Stimulated activated naive CD8-positive, alpha-beta T cell treated with anti-CD3 and anti-CD28 coated beads, Interleukin-15, Interleukin-2, amounts not matched to agents 100 U/mL and 50 U/mL, for 24 hours (primary cell): ENCODE measurements around the gene NYAP1.
"Not testable (repeated sequence)": the region's sequence is repeated elsewhere in the genome, so short reads cannot be mapped to it uniquely, and the experiment has no call there.

Source experiments
- ATAC-seq: fragments of 150-1000 bp; cut with Tn5 transposase; one replicate; pipeline ENCODE4 v1.10.0; 2021
- DNase-seq: peaks from one replicate; pipeline ENCODE4 v3.0.0; 2021

Gene NYAP1

GRCh38 chr7:100483722-100484672 lies at the start of gene NYAP1:
TSS of gene NYAP1 (plus strand) at chr7:100483927. CDS start at chr7:100485312, 1,385 bp downstream.
- peak; percentile 7 for ATAC-seq
- peak; percentile 46 for DNase-seq

DNA sequence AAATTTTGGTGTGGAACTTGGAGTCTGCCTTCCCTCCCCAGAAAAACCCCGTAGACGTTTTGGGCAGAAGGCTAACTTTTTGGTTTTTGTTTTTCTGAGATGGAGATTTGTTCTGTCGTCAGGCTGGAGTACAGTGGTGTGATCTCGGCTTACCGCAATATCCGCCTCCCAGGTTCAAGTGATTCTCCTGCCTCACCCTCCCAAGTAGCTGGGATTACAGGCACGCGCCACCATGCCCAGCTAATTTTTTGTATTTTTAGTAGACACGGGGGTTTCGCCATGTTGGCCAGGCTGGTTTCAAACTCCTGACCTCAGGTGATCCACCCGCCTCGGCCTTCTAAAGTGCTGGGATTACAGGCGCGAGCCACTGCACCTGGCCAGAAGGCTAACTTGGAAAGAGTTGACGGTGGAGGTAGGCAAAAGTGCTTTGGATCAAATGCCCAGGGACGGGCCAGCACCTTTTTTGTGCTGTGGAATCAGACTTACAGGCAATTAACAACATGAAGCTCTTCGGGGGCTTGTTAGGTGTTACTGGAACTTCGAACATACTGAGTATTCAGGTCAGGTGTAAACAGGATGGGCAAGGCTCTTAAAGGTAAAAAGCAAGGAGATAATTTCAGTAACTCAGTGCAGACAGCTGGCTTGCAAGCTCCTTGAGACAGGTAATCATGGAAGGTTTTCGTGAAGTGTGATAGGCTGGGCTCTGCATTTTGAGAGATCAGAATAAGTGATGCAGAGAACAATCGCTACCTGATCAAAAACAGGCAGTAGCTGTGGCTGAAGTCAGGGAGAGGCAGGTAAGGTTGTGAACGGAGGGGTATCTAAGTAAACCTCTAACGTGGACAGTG lies 49.2 kb upstream of the NYAP1 start:
- DNase-seq, result no peak
- ATAC-seq, result no peak

DNA sequence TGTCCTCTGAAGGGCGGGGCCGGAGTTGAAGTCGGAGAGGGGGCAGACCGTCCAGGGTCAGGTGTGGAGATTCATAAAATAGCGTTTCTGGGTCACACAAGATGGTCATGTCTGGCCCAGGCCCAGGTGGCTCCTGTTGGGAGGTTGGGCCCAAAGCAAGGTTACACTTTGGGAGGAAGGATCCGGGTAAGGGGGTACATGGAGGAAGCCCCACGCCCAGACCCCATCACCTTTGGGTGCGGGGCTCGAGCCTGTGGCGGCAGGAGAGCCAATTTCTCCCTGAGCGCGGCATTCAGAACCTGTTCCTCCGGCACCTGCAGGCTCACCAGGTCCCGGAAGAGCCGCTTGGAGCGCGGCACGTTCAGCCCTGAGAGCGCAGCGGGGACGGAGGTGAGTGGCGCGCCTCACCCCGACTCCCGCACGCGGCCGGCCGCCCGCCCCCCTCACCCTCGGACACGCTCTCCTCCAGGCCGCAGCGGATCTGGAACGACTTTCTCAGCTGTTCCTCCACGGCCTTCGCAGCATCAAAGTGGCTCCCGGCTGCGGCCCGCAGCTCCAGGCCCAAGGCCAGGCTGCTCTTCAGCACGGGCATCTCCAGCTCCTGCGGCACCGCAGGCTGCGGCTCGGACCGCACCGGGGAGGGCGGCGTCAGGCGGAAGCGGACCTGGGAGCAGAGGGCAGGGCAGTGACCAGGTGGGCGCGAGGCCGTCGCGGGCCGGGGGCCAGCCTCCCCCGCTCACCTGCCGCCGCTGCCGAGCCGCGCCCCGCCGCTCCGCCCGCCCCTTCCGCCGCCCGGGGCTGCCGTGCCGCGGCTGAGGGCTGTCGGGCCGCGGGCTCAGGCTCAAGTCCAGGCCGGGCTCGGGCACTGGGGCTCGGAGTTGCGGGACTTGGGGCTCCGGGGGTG lies 48.1 kb upstream of the NYAP1 start:
- DNase-seq (peak; percentile 56), ATAC-seq (peak; percentile 24)

DNA sequence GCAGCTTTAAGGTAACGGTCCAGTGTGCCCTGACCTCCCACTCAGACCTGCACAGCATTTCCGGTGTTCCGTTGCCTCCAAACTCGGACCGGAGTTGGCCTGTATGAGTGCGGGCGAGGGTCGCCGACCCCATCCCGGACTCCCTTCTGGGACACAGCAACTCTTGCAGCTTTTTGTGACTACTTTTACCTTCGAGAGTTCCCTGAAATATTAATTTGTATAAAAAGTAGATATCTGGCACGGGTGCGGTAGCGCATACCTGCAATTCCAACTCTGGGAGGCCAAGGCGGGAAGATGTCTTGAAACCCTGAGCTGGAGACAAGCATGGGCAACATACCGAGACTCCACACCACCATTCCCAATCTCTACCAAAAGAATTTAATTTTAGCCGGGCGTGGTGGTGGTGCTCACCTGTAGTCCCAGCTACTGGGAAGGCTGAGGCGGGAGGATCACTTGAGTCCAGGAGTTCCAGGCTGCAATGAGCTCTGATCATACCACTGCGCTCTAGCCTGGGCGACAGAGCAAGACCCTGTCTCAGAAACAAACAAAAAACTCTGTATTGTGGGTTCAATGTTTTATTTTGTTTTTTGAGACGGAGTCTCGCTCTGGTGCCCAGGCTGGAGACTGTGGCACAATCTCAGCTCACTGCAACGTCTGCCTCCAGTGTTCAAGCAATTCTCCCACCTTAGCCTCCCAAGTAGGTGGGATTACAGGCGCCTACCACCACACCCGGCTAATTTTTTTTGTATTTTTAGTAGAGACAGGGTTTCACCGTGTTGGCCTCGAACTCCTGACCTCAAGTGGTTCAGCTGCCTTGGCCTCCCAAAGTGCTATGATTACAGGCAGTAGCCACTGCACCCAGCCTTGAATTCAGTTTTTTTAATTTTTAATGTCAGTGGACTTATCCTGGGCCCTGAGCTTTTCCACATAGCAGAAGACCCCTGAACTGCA lies 46.3 kb upstream of the NYAP1 start:
- DNase-seq (no peak), ATAC-seq (no peak)

DNA sequence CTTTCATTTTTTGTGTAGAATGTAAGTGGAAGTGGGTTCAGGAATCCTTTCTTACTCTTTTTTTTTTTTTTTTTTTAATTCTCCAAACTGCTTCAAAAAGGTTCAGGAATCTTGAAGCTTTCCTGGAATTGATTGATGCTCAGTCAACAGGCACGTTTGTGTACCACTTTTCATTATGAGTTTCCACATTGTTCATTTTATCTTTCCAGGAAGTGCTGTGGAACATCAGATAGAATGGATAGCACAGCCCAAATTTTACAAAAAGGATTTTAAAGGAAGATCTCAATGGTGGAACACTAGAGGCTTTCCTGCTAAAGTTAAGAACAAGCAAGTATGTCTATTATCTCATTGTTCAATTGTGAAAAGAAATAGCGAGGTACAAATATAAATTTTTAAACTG lies 45.6 kb upstream of the NYAP1 start:
- DNase-seq, result no peak
- ATAC-seq, result no peak

GRCh38 chr7:100438731-100439130 lies 45.0 kb upstream of the NYAP1 start:
- not testable (repeated sequence) for DNase-seq, ATAC-seq

- not testable (repeated sequence) for ATAC-seq, DNase-seq
These were observed 44.5 kb upstream of the NYAP1 start for GRCh38 chr7:100439244-100439643.

- ATAC-seq (no peak), DNase-seq (no peak)
These were observed 41.8 kb upstream of the NYAP1 start for GRCh38 chr7:100441641-100442535.

DNA sequence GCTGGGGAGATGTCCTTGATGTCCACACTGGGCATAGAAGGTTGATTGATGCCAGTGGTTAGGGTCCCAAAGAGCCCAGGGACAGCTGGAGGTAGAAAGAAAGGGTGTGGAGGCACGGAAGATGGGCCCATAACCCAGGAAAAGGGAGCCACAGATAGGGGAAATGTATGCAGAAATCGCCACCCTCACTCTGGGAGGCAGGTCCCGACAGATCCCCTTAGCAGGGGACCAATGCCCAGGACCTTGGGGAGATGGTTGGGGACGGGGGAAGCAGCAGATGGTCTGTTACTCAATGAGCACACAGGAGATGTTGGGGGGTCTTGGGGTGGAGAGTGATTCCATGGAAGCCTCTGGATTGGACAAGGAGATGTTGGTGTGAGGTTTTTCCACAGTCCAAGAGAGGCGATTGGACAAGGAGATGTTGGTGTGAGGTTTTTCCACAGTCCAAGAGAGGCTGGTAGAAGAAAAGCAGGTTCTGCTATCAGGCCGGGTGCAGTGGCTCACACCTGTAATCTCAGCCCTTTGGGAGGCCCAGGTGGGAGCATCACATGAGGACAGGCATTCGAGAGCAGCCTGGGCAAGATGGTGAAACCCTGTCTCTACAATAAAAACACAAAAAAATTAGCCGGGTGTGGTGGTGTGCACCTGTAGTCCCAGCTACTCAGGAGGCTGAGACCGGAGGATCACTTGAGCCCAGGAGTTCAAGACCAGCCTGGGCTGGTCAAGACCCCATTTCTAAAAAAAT lies 40.5 kb upstream of the NYAP1 start:
- DNase-seq, result no peak
- no peak for ATAC-seq

GRCh38 chr7:100444311-100445278 lies 39.1 kb upstream of the NYAP1 start:
- DNase-seq (no peak), ATAC-seq (peak; percentile 65)

- ATAC-seq (no peak), DNase-seq (no peak)
These were observed 37.7 kb upstream of the NYAP1 start for GRCh38 chr7:100446040-100446439.

DNA sequence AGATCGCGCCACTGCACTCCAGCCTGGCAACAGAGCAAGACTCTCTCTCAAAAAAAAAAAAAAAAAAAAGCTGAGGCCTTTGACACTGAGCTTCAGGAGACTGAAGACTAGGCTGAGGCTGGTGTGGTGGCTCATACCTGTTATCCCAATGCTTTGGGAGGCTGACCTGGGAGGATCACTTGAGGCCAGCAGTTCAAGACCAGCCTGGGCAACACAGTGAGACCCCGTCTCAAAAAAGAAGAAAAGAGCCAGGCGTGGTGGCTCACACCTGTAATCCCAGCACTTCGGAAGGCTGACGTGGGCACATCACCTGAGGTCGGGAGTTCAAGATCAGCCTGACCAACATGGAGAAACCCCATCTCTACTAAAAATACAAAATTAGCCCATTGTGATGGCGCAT lies 36.4 kb upstream of the NYAP1 start:
- not testable (repeated sequence) for DNase-seq, ATAC-seq

DNA sequence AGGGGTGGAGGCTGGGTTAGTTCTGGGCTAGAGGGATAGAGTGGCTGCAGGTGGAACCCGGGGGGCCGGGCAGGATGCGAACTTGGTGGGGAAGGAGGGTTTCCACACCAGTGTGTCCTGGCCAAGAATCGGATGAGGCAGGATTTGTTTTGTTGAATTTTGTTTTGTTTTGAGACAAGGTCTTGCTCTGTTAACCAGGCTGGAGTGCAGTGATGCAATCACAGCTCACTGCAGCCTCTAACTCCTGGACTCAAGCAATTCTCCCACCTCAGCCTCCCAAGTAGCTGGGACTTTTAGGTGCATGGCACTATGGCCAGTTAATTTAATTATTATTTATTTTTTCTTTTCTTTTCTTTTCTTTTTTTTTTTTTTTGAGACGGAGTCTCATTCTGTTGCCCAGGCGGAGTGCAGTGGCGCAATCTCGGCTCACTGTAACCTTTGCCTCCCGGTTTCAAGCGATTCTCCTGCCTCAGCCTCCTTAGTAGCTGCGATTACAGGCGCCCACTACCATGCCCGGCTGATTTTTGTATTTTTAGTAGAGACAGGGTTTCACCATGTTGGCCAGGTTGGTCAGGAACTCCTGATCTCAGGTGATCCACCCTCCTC lies 34.4 kb upstream of the NYAP1 start:
- DNase-seq, result no peak

DNA sequence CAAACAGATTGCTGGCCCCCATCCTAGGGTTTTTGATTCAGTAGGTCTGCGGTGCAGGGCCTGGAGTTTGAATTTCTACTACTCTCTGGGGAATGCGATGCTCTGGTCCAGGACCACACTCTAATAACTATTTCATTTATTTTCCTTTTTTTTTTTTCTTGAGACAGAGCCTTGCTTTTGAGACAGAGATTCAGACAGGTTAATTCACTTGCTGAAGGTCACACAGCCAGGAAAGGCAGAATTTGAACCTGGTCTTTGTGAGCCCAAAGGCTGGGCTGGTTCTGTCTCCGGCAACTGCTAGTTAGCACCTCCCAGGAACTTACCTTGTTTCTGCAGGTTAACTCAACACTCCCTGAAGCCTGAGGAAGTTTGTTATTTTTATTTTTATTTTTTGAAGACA lies 31.2 kb upstream of the NYAP1 start:
- ATAC-seq (no peak), DNase-seq (no peak)

More for the DNA sequence above, 34.4 kb upstream of the NYAP1 start:
- ATAC-seq, result no peak

DNA sequence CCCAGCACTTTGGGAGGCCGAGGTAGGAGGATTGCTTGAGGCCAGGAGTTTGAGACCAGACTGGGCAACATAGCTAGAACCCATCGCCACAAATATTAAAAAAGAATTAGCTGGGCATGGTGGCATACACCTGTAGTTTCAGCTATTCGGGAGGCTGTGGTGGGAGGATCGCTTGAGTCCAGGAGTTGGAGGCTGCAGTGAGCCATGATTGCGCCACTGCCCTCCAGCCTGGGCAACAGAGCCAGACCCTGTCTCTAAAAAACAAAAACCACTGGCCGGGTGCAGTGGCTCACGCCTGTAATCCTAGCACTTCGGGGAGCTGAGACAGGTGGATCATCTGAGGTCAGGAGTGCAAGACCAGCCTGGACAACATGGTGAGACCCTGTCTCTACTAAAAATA lies 29.9 kb upstream of the NYAP1 start:
- DNase-seq, ATAC-seq: not testable (repeated sequence)

DNA sequence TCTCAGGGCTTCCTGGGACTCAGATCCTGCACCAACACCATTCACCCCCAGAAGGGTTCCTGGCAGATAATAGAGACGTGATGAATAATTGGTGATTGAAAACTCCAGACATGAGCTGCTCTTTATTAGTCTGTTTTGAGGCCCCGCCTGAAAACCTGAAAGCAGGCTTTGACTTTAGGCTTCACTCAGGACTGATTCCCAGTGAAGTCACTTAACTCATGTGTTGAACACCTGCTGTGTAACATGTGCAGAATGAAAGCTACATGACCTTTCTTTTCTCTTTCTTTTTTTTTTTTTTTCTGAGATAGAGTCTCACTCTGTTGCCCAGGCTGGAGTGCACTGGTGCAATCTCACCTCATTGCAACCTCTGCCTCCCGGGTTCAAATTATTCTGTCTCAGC lies 28.5 kb upstream of the NYAP1 start:
- ATAC-seq, result no peak
- no peak for DNase-seq

DNA sequence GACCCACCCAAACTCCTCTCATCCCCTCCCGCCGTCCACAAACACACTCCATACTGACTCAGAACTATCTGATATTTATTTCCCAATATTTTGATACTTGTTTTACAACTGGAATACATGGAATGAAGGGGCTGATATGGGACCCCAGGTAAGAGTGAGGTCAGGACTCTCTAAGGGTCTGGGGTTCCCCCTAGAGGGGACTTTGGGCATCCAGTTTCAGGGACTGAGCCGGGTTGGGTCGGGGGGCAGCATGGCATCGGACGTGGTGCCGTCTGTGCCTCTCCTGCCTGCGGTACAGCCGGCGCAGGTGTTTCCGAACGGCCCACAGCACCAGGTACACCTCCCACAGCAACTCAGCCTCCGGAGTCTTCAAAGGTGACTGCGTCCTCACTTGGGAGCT lies 27.2 kb upstream of the NYAP1 start:
- DNase-seq (no peak), ATAC-seq (no peak)
